Measurements from ENCODE around the gene KLK7.

The KLK7 gene

GRCh38 chr19:50928831-50929230, 54.9 kb downstream of the KLK7 start:
- DNase-seq = no peak

All from MV-4-11 (cell line).